ENCODE results near the gene MAGI3.

The MAGI3 gene

GRCh38 chr1:113390871-113391648 lies 745 bp downstream of the MAGI3 start:
- Histone ChIP-seq H3K27me3 (ENCODE audit: insufficient read depth, low read length) (no peaks in the 10 kb centered on the region), H2AFZ (ENCODE audit: low read depth, low read length) (peak overlapping the region; percentile 99), H3K36me3 (ENCODE audit: insufficient read depth, low read length) (no peaks in the 10 kb centered on the region), H3K4me1 (ENCODE audit: insufficient read depth, low read length) (peaks cover 34% of the 10 kb centered on the region), H3K4me3 (ENCODE audit: low read length) (peak overlapping the region; percentile 88), H3K9me3 (ENCODE audit: low read length) (peaks cover 2% of the 10 kb centered on the region)

GRCh38 chr1:113391649-113392271 lies 1.4 kb downstream of the MAGI3 start:
- Histone ChIP-seq H2AFZ (ENCODE audit: low read depth, low read length) (no peak overlapping the region), H3K4me1 (ENCODE audit: insufficient read depth, low read length) (peaks cover 34% of the 10 kb centered on the region), H3K27me3 (ENCODE audit: insufficient read depth, low read length) (no peaks in the 10 kb centered on the region), H3K4me3 (ENCODE audit: low read length) (peak overlapping the region; percentile 88), H3K36me3 (ENCODE audit: insufficient read depth, low read length) (no peaks in the 10 kb centered on the region), H3K9me3 (ENCODE audit: low read length) (peaks cover 2% of the 10 kb centered on the region)

- Histone ChIP-seq H3K36me3 (ENCODE audit: insufficient read depth, low read length) (no peaks in the 10 kb centered on the region), H3K9me3 (ENCODE audit: low read length) (no peaks in the 10 kb centered on the region), H3K4me3 (ENCODE audit: low read length) (peak overlapping the region; percentile 88)
These were observed 2.3 kb downstream of the MAGI3 start for GRCh38 chr1:113392541-113393128.

GRCh38 chr1:113394043-113394862 lies 3.9 kb downstream of the MAGI3 start:
- H2AFZ ChIP-seq (ENCODE audit: low read depth, low read length), result no peak overlapping the region
- H3K4me3 ChIP-seq (ENCODE audit: low read length), result no peak overlapping the region
- no peaks in the 10 kb centered on the region for H3K36me3 ChIP-seq (ENCODE audit: insufficient read depth, low read length)
- H3K4me1 ChIP-seq (ENCODE audit: insufficient read depth, low read length), result peaks cover 25% of the 10 kb centered on the region
- no peaks in the 10 kb centered on the region for H3K9me3 ChIP-seq (ENCODE audit: low read length)
- H3K27me3 ChIP-seq (ENCODE audit: insufficient read depth, low read length), result no peaks in the 10 kb centered on the region

More at GRCh38 chr1:113392541-113393128, 2.3 kb downstream of the MAGI3 start:
- peaks cover 34% of the 10 kb centered on the region for H3K4me1 ChIP-seq (ENCODE audit: insufficient read depth, low read length)
- H3K27me3 ChIP-seq (ENCODE audit: insufficient read depth, low read length), result no peaks in the 10 kb centered on the region
- H2AFZ ChIP-seq (ENCODE audit: low read depth, low read length), result no peak overlapping the region

- Histone ChIP-seq H3K36me3 (ENCODE audit: insufficient read depth, low read length) (no peaks in the 10 kb centered on the region), H3K4me3 (ENCODE audit: low read length) (no peak overlapping the region), H2AFZ (ENCODE audit: low read depth, low read length) (no peak overlapping the region), H3K4me1 (ENCODE audit: insufficient read depth, low read length) (peaks cover 20% of the 10 kb centered on the region), H3K9me3 (ENCODE audit: low read length) (no peaks in the 10 kb centered on the region), H3K27me3 (ENCODE audit: insufficient read depth, low read length) (no peaks in the 10 kb centered on the region)
These were observed 4.5 kb downstream of the MAGI3 start for GRCh38 chr1:113394863-113395259.

GRCh38 chr1:113396102-113396501 lies 5.8 kb downstream of the MAGI3 start:
- no peak overlapping the region for H2AFZ ChIP-seq (ENCODE audit: low read depth, low read length)
- H3K4me3 ChIP-seq (ENCODE audit: low read length), result no peak overlapping the region
- no peaks in the 10 kb centered on the region for H3K36me3 ChIP-seq (ENCODE audit: insufficient read depth, low read length)
- H3K27me3 ChIP-seq (ENCODE audit: insufficient read depth, low read length), result no peaks in the 10 kb centered on the region
- H3K9me3 ChIP-seq (ENCODE audit: low read length), result no peaks in the 10 kb centered on the region
- H3K4me1 ChIP-seq (ENCODE audit: insufficient read depth, low read length), result peaks cover 20% of the 10 kb centered on the region

GRCh38 chr1:113396585-113396984 lies 6.3 kb downstream of the MAGI3 start:
- Histone ChIP-seq H2AFZ (ENCODE audit: low read depth, low read length) (no peak overlapping the region), H3K9me3 (ENCODE audit: low read length) (no peaks in the 10 kb centered on the region), H3K36me3 (ENCODE audit: insufficient read depth, low read length) (no peaks in the 10 kb centered on the region)

GRCh38 chr1:113399062-113399583 lies 8.8 kb downstream of the MAGI3 start:
- Histone ChIP-seq H3K36me3 (ENCODE audit: insufficient read depth, low read length) (no peaks in the 10 kb centered on the region), H3K4me1 (ENCODE audit: insufficient read depth, low read length) (no peaks in the 10 kb centered on the region), H3K9me3 (ENCODE audit: low read length) (no peaks in the 10 kb centered on the region), H3K27me3 (ENCODE audit: insufficient read depth, low read length) (no peaks in the 10 kb centered on the region), H3K4me3 (ENCODE audit: low read length) (no peak overlapping the region), H2AFZ (ENCODE audit: low read depth, low read length) (no peak overlapping the region)

More at GRCh38 chr1:113396585-113396984, 6.3 kb downstream of the MAGI3 start:
- Histone ChIP-seq H3K27me3 (ENCODE audit: insufficient read depth, low read length) (no peaks in the 10 kb centered on the region), H3K4me1 (ENCODE audit: insufficient read depth, low read length) (peaks cover 18% of the 10 kb centered on the region), H3K4me3 (ENCODE audit: low read length) (no peak overlapping the region)

- Histone ChIP-seq H3K27me3 (ENCODE audit: insufficient read depth, low read length) (no peaks in the 10 kb centered on the region), H3K9me3 (ENCODE audit: low read length) (no peaks in the 10 kb centered on the region), H3K4me1 (ENCODE audit: insufficient read depth, low read length) (peaks cover 2% of the 10 kb centered on the region), H3K4me3 (ENCODE audit: low read length) (no peak overlapping the region), H3K36me3 (ENCODE audit: insufficient read depth, low read length) (no peaks in the 10 kb centered on the region), H2AFZ (ENCODE audit: low read depth, low read length) (no peak overlapping the region)
These were observed 10.8 kb downstream of the MAGI3 start for GRCh38 chr1:113401067-113401466.

GRCh38 chr1:113401728-113402127 lies 11.4 kb downstream of the MAGI3 start:
- peaks cover 2% of the 10 kb centered on the region for H3K4me1 ChIP-seq (ENCODE audit: insufficient read depth, low read length)
- H2AFZ ChIP-seq (ENCODE audit: low read depth, low read length), result no peak overlapping the region
- H3K4me3 ChIP-seq (ENCODE audit: low read length), result no peak overlapping the region
- H3K27me3 ChIP-seq (ENCODE audit: insufficient read depth, low read length), result no peaks in the 10 kb centered on the region
- H3K9me3 ChIP-seq (ENCODE audit: low read length), result no peaks in the 10 kb centered on the region
- no peaks in the 10 kb centered on the region for H3K36me3 ChIP-seq (ENCODE audit: insufficient read depth, low read length)

- H2AFZ ChIP-seq (ENCODE audit: low read depth, low read length), result no peak overlapping the region
- peaks cover 2% of the 10 kb centered on the region for H3K4me1 ChIP-seq (ENCODE audit: insufficient read depth, low read length)
- no peaks in the 10 kb centered on the region for H3K9me3 ChIP-seq (ENCODE audit: low read length)
- no peaks in the 10 kb centered on the region for H3K27me3 ChIP-seq (ENCODE audit: insufficient read depth, low read length)
- no peaks in the 10 kb centered on the region for H3K36me3 ChIP-seq (ENCODE audit: insufficient read depth, low read length)
- H3K4me3 ChIP-seq (ENCODE audit: low read length), result no peak overlapping the region
These were observed 12.8 kb downstream of the MAGI3 start for GRCh38 chr1:113403065-113403464.

GRCh38 chr1:113405573-113405972 lies 15.3 kb downstream of the MAGI3 start:
- Histone ChIP-seq H3K4me1 (ENCODE audit: insufficient read depth, low read length) (peaks cover 2% of the 10 kb centered on the region), H3K36me3 (ENCODE audit: insufficient read depth, low read length) (no peaks in the 10 kb centered on the region), H2AFZ (ENCODE audit: low read depth, low read length) (no peak overlapping the region), H3K27me3 (ENCODE audit: insufficient read depth, low read length) (no peaks in the 10 kb centered on the region), H3K4me3 (ENCODE audit: low read length) (no peak overlapping the region), H3K9me3 (ENCODE audit: low read length) (no peaks in the 10 kb centered on the region)
